HG03571 (cell line): ENCODE measurements around the gene CT83.

ENCODE experiments used
- ATAC-seq: cut with Tn5 transposase; IDR thresholded peaks from one replicate; pipeline ENCODE4 v1.9.1; 2021; ENCODE audit not compliant: unreplicated experiment

CT83 gene, protein sequence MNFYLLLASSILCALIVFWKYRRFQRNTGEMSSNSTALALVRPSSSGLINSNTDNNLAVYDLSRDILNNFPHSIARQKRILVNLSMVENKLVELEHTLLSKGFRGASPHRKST

DNA sequence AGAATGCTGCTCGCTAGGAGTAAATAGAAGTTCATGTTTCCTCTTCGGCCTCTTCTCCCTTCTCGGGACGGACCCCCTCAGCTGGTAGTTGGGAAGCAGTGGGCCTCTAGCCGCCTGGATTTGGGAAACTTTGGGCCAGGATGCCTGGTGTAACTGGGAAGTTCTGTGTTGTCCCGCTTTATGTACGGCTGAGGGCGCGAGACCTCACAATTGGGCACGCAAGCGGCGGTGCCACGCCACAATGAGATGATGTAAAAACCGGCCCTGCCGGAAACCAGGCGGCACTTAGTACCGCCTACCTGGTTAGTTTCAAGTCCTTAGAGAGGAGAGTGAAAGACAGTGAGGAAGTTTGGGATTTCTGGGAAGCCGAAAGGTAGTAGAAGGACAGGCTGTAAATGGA lies at the start of gene CT83:
Gene CT83 (minus strand): TSS at position 155 of the 400 bp plus-strand sequence. CDS start 120 bp downstream, at position 35.
- ATAC-seq = no peak

DNA sequence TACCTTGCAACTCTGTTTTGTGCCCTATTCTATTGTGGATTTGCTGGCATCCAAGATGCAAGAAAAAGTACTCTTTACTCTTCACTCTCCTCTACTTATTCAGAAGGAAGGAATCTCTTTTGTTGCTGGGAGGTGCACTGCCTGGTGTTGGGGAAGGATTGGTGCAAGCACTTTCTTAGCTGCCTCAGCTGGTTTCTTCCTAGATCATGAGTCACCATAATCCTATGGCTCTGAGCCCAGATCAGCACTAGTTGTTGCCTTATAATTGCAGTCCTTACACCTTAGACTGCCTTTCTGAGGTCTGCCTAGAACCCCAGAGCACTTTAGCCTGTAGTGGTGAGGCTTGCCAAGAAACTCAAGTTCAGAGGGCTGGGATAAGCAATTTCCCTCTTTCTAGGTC lies 37.0 kb upstream of the CT83 start:
- ATAC-seq = no peak

DNA sequence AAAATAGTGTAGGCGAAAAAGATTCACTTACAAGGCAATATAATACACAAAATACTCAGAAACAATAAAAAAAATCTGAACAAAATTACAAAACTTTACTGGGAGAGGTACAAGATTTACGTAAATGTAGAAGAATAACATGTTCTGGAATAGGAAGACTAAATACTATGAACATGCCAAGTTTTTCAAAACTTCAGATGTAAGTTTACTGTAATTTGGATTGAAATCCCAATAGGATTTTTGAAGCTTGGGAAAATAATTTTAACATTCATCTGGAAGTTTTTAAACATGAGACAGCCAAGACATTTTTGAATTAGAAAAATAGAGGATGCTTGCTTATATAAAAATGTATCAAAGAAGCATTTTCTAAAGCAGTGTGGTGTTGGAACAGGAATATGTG lies 30.5 kb upstream of the CT83 start:
- no peak for ATAC-seq

DNA sequence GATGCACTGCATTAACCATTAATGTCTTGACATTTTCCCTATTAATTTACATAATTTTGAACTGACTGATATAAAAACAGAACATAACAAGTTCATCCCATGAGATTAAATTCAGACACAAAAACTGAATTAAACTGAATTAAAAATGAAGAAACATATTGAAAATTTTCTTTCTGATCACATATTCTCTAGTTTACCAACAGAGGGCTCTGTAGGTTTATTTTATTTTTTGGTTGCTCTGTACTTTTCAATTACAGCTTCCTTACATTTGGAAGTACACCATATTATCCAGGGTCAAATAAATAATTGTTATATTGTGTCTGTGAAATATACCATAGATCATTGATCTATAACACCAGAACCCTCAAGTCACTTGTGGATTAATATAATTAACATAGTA lies 27.3 kb upstream of the CT83 start:
- no peak for ATAC-seq

DNA sequence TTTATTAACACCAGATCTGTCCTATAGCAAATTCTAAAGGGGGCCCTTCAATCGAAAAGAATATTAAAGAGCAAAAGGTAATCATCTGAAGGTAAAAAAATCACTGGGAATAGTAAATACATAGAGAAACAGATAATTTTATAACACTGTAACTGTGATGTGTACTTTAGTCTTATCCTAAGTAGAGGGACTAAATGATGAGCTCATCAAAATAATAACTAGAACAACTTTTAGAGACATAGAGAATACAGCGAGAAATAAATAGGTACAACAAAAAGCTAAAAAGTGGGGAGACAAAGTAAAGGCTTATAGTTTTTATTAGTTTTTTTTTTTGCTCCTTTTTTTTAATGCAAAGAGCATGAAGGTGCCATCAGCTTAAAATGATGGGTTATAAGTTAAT lies 17.3 kb upstream of the CT83 start:
- ATAC-seq = no peak

DNA sequence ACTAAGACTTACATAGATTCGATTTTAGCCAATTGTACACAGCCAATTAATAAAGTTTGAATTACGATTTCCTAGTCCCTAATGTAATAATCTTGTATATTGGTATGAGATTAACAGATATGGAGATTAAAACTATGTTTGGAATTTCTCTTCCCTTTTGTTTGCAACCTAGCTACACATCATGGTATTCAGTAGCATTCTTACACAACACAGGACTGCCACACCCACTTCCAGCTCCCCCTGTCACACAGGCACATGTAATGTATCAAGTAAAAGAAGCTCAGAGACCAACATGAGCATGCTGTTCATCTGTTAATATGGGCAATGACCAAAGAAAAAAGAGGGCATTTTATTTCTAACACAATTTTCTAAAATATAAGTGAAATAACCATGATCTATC lies 13.6 kb downstream of the CT83 start:
- no peak for ATAC-seq

DNA sequence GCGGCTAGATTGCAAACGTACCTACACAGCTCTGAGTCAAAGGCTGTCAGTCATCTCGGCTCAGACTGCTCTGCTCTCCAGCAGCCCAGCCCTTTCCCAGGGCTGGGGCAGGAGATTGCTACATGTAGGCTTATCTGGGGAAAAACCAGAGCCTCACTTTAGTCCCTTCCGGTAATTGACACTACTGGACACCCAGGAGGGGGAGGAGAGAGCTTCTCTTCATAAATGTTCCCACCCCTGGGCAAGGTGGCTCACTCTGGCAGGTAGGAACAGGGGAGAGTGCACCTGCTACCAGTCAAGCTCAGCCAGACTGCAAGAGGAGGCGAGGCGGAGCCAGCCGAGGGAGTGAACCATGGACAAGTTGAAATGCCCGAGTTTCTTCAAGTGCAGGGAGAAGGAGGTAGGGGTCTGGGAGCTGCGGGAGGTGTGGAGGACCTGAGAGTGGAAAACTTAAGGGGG lies 26.4 kb downstream of the CT83 start, which contains the start of gene SLC6A14:
Gene SLC6A14 (plus strand): TSS at position 249 of the 459 bp plus-strand sequence. CDS start 104 bp downstream, at position 353.
- ATAC-seq = no peak

DNA sequence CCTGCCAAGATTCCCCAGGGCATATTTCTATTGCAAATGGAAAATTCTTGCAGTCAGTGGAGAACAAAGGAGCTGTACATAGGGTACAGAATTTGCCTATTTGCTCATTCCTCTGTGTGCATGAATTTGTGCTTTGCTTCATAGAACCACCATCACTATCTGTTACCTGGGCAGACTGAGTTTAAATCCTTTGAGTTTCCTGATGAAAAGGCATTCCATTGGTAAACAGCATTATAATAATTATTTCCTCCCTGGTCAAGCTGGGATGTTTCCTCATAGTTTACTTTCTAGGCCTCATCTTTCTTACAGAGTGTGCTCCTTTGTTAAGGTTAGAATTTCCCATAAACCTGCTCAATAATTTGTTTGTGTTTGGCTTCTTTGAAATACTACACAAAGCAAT lies 27.2 kb downstream of the CT83 start:
- ATAC-seq = no peak

DNA sequence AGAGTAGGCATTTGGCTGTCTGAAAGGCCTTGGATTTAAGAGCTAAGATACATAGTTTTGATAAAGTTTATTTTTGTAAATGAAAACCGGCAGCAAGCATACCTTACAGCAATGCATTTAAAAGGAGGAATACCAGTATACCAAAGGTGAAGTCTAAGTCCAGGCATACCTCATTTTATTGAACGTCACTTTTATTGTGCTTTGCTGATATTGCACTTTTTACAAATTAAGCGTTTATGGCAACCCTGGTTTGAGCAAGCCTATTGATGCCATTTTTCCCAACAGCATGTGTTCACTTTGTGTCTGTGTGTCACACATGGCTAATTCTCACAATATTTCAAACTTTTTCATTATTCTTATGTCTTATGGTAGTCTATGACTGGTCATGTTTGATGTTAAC lies 34.8 kb downstream of the CT83 start:
- ATAC-seq = no peak

DNA sequence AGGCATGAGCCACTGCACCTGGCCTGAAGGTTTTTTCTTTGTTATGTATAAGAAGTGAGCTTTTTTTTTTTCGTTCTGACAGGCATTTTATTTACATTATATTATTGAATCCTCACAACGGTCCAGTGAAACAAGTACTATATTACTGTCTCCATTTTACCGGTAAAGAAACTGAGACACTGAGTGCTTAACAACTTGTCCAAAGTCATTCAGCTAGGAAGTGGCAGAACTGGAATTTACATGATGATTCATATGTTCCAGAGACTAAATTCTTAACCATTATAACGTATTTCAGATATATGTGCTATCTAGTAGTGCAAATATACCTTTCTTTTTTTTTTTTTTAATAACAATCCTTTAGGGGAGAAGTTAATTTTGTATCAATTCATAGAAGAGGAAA lies 44.8 kb downstream of the CT83 start:
- no peak for ATAC-seq

DNA sequence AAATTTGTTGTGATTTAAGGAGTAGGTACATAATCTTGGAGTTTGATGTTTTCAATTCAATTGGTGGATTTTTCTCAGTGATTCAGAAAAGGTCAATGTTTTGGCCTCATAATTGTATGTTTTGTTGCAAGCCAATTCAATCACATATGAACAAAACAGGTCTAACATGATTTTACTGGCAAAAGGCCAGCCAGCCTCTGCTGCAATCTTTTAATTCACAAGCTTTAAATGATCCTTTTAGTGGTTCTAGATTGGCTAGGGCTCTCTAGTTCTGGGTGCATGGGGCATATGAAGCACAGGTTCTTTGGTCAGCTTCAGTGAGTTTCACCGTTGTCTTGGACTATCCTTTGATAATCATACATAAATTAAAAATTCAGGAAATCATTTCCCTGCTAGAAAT lies 45.6 kb downstream of the CT83 start:
- no peak for ATAC-seq

DNA sequence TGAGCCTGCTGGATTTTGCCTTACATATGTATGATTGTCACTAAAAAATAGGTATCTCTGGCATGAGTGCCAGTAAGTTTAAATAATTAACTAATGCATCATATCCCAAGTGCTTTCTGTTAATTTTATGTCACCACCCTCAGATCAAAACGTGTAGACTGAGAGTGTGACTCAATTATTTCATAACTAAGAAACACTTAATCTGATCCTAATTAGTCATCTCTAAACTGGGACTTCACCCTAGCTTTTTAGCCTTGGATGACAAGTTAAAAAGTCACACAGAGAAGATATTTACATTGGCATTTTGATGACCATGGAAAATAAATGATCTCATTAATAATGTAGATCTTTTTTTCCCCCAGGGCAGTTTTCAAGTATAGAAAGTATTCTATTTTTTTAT lies 49.5 kb downstream of the CT83 start:
- no peak for ATAC-seq
